MM.1S (cell line): ENCODE measurements around the gene ZNF3.

Experiments used
- CTCF ChIP-seq: fragments of 300-600 bp; sonication (generic); IDR thresholded peaks from 2 replicates; pipeline ENCODE4 v1.5.1; 2016; ENCODE audit warnings: antibody characterized with exemption, low read length, mixed read lengths
- EZH2 ChIP-seq: fragments of 300-600 bp; sonication (generic); optimal IDR thresholded peaks from 2 replicates; pipeline ENCODE3; 2017; ENCODE audit warnings: low read depth, mild to moderate bottlenecking, antibody characterized with exemption, low read length, mixed read lengths
- EZH2phosphoT487 ChIP-seq: fragments of 300-600 bp; sonication (generic); IDR thresholded peaks from 2 replicates; pipeline ENCODE4 v1.6.1; 2018; ENCODE audit warnings: antibody characterized with exemption, low read length

DNA sequence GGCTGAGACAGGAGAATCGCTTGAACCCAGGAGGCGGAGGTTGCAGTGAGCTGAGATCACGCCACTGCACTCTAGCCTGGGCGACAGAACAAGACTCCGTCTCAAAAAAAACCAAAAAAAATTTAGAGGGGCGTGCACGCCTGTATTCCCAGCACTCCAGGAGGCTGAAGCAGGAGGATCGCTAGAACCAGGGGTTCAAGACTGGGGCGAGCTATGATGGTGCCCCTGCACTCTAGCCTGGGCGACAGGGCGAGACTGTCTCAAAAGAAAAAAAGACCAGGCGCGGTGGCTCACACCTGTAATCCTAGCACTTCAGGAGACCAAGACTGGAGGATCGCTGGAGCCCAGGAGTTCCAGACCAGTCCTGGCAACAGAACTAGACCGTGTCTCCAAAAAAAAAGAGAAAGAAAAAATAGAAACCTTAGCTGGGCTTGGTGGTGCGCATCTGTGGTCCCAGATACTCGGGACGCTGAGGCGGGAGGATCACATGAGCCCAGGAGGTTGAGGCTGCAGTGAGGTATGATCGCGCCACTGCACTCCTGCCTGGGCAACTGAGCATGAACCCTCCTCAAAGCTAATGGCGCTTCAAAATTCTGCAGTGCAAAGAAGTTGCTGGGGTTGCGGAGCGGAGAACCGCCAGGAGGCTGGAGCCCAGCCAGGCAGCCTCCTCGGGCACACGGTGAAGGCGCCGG lies 44.9 kb upstream of the ZNF3 start:
- TF ChIP-seq CTCF (no peak), EZH2 (no peak), EZH2phosphoT487 (no peak)
